HG02884 (cell line): ENCODE results near the gene TCP11.

Source experiments
- ATAC-seq: cut with Tn5 transposase; IDR thresholded peaks from one replicate; pipeline ENCODE4 v1.9.1; 2021; ENCODE audit warnings: mild to moderate bottlenecking, moderate library complexity; ENCODE audit not compliant: unreplicated experiment

TCP11 gene

DNA sequence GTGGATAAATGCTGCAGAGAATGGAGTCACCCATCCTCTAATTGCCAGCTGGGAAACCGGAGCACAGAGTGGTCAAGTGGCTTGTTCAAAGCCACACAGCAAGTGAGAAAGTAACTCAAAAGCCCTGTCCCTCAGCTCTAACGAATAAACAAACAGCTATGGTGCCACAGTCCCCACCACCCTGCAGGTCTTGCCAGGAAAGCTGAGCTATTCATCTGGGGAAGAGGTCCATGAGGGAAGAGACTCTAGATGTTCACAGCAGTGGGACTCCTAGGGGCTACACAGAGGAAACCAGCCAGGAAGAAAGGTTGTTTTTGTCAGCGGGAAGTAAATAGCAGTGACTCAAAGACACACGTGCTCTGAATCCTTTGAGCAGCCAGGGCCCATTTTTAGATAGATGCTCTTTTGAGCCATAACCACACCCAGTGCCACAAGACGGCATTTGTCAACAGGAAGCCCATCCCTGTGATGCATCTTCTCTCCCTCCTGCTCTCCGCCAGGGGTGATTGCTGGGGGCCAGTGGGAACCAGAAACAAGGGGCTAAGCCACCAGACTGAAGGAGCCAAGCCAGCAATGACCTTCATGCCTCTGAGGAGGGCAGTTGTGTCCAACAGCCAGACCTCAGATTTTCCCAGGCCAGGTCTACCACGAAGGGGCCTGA is 32.4 kb upstream of the TCP11 start:
- no peak for ATAC-seq

DNA sequence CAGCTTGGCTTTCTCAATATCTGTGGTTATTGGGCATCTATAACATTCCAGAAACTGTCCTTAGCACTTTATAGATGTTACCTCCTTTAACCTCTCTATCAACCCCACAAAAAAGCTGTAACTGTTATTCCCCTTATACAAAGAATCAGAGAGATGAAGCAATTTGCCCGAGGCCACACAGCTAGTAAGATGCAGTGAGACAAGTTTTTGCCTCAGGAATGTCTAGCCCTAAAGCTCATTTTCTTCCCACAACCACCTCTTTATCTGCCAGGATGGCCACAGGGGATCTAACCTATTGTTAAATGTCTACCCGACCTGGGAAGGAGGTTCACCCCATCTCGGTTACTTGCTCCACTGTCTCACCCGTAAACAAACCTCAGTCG is 31.9 kb upstream of the TCP11 start:
- no peak for ATAC-seq

DNA sequence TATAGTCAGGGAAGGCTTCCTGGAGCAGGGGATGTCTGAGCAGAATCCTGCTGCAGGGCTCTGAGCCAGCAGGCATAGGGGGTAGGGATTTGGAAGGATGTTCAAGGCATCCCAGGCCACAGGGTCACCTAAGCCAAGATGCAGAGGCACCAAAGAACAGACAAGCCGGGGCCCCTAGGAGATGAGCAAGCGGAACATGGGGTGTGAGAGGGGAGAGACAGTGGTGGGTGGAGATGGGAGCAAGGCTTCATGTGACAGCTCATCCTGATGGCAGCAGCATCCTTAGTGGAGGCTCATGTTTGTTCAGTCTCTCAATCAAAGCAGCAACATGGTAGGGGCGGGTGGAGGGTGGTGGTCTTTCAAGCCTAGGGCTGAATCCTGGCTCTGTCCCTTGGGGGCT is 29.8 kb upstream of the TCP11 start:
- ATAC-seq: no peak

DNA sequence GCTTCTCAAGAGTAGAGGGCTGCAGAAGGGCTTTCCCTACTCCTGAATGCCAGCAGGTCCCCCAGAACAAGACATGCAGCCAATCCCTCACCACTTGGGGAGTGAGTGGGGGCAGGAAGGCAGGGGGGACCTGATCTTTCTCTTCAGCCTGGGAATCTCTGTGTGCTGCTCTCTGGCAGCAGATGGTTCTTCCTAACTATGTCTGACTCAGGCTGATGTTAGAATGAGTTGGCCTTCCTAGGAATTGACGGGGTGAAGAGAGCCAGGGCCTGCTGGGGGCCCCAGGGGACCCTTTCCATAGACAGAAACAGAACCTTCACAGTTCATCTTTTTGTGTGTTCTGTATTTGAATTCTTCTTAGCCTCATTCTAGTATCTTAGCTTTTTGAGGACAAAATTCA is 29.0 kb upstream of the TCP11 start:
- ATAC-seq: no peak

DNA sequence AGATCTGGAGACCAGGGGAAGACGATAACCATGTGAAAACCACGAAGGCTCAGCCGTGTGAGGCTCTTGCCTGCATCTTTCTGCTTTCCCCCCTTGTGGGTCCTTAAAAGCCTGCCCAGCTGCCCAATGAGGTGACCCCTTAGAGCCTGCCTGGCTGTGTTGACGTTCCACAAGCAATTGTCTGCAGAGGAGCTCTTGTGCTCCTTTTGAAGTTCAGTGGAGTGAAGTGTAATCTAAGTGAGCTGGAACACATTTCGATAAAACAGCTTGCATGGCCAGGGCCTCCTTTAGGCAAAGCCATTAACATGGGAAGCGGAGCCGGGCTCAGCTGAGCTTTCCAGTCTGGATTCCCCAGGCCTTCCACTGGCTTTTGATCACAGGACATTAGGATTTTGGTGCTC is 27.3 kb upstream of the TCP11 start:
- no peak for ATAC-seq

DNA sequence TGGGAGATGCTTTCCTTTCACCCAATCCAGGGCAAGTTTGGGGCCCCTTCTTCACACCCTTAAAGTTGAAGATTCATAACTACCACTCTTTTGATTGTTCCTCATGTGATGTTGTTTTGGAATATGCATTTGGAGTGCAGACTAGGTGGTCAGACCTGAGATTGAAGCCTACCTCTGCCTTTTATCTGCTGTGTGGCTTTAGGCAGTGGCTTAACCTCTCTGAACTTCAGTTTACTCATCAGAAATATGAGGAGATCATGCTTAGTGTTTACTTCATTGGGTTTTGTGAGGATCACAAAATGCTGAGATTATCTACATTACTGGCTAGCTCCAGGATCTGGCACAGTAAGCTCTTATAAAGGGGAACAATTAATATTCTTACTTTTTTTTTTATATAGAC is 26.4 kb upstream of the TCP11 start:
- ATAC-seq: no peak

DNA sequence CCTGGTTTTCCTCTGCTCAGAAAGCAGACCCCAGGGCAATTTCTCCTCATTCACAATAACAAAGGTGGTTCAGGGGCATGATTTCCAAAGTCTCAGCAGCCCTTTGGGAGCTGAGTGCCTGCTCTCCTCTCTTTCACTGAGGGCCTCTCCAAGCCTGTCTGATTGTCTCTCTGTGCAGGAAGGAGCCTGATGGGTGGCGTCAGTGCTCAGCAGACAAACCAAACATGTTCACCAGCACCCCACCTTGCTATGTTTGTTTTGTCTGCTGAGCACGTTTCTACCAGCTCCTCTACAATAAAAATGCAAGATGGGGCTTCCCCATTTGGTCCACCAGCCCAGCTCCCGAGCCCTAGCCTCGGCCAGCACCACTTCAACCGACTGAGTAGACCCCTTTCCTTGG is 25.4 kb upstream of the TCP11 start:
- ATAC-seq: no peak

DNA sequence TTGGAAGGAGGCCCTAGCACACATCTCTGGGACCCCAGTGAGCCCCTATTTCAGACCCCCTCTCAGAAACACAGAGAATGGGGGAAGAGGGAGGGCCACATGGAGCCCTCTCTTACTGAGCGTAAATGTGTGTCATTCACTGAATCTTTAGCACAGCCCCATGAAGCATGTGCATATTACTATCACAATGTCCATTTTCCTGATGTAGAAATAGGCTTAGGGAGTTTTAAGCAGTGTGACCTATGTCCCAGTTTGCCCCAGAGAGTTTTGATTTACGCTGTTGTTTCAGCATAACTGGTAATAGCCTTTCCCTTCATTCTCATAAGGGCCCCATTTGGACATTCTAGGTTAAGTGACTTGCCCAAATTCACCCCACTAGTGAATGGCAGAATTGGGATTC is 25.0 kb upstream of the TCP11 start:
- ATAC-seq: no peak

DNA sequence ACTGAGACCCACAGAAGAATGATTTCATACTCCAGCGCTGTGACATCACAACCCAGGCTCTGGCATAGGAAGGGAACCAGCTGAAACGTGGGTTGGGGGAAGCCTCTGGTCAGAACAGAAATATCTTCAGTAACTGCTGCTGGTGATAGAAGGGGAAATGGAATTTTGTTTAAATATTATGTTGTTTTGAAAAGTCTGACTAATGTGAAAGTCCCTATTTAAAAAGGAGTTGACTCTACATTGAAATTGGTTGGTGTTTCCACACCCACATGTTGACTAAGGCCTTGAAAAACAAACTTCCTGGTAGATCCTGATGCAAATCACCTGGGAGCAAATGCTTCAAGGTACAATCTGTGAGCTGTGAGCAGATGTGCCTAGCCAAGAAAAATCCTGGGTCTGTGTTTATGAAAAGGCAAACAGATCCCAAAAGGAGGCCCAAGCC is 24.5 kb upstream of the TCP11 start:
- ATAC-seq: no peak

DNA sequence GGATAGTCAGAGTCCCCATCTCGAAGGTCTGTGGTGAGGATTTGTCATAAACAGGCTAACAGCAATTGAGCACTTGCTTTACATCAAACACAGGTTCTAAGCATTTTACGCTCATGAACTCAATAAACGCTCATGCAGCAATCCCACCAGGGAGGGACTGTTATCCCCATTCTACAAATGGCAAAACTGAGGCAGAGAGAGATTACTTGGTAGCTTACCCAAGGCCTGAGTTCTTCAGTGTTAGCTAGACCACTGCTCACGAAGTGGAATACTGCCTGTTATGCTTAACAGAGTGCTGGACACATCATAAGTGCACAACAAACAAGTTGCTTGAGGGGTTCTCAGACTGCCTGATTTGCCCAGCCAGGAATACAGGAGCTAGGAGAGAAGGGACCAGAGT is 23.7 kb upstream of the TCP11 start:
- ATAC-seq: no peak

DNA sequence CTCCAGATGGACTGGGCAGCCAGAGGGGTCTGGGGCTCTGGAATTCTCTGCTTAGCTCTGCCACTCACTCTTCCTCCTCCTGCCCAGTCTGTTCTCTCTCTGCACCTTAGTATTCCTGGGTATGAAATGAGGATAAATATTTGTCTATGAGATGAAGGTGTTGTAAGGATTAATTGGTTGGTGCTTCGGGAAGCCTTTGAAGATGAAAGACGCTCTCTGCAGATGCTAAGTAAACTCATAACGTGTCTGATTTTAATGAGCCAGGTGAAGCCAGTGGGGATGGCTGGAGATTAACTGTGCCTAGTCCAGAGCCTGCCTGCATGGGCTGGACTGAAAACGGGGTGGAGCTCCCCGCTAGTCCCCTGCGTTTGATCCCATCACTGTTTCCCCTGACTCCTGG is 23.1 kb upstream of the TCP11 start:
- no peak for ATAC-seq

DNA sequence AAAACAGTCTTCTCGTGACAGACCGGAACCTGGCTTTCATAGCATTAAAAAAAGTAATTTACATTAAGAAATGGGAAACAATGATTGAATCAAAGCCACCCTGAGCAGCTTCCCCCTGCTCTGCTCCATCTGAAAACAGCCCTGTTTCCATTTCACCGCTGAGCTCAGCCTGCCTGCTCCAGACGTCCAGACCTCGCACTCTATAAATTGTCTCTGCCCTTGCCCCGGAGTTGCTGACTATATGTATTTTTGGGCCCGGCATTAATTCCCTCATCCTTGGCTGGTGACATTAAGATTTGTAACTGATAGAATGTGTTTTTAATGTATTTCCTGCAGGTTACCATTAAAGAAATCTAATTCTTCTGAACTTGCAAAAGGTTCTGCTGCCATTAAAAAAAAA is 22.7 kb upstream of the TCP11 start:
- ATAC-seq: no peak

DNA sequence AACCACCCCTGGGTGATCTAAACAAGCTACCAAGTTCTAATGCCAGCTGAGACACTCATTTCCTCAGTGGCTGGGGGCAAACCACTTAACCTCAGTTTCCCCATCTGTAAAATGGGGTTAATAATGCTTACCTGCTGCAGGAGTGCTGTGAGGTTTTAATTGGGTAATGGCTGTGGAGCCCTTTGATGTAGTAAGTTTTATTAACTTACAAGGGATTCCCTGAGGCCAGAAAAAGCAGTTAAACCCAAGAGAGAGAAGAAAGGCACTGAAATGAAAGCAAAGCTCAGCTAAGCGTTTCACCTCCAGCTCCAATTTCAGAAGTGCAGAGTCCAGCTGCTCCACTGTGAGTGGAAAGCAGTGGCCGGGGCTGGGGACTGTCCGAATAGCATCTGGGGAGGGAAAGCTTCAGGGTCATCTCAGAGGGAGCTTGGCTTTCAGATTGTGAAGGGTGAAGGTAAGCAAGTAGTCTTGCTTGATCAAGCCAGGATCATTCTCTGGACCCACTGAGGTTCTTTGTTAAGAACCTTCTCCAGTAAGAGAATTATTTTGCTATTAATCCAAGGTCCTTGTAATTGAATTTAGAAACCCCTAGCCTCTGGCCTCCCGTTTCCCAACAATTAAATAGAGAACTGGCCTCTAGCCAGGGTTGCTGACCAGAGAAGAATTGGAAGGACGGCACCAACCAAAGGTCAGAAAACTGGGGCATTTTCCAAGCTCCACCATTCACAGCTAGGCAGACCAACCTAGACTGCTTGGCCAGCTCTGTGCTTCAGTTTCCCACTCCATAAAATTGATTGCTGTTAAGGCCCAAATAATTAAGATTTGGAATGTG is 20.9 kb upstream of the TCP11 start:
- ATAC-seq: no peak

DNA sequence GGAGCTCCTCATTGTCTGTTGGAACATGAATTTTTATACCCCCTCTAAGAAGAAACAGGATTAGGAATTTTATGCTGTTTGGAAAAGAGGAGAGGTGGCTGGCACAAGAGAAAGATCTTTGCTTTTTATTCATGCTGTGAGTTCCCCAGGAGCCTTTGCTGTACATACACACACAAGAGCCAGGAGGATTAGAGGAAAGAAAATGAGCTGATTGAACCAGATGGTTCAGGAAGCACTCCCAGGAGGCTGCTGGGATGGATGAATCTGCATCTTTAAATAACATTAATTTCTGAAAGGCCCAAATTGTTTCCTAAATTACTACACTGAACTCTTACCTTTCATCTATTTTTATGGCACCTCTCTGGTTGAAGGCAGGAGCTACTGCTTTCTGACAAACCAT is 20.1 kb upstream of the TCP11 start:
- no peak for ATAC-seq

DNA sequence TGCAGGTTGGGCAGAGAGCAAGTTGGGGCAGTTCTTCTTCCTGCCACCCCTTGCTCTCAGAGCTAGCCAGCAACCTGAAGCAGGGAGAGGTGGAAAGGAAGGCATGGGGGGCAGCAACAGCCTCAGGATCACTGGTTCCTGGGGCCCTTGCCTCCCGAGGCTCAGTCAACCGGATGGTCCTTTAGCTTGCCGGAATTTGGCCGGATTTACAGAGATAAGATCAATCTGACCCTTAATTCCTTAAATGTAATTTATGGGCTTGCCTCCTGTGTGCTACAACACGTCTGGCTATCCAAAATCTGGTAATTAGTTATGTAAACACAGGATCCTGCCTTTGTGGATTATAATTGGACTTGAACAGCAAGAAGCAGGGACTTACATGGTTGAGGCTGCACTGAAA is 19.5 kb upstream of the TCP11 start:
- no peak for ATAC-seq

DNA sequence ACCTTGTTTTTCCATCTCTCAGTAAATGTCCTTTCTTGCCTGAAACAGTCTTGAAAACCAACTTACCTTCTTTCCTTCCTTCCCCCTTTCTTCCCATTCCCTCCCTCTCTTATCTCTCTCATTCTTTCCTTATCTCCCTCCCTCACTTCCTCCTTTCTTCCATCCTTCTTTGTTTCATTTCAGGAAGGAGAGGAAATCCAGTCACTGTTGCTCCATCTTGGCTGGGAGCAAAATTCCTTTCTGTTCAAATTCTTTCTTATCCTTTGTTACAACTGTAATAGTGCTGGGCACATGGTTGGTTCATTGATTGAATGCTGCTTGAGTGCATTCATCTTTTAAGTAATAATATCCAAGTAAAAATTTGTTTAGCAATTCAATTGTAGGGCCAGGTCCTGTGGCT is 17.4 kb upstream of the TCP11 start:
- no peak for ATAC-seq

DNA sequence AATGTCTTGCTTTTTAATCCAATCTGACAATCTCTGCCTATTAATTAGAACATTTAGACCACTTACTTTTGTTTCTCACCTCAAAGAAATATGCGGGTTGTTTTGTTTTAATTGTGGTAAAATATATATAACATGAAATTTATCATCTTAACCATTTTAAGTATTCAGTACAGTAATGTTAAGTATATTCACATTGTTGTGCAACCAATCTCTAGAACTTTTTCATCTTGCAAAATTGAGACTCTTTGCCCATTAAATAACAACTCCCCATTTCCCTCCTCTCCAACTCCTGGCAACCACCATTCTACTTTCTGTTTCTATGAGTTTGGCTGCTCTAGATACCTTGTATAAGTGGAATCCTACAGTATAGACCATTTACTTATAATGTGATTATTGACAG is 13.8 kb upstream of the TCP11 start:
- no peak for ATAC-seq

DNA sequence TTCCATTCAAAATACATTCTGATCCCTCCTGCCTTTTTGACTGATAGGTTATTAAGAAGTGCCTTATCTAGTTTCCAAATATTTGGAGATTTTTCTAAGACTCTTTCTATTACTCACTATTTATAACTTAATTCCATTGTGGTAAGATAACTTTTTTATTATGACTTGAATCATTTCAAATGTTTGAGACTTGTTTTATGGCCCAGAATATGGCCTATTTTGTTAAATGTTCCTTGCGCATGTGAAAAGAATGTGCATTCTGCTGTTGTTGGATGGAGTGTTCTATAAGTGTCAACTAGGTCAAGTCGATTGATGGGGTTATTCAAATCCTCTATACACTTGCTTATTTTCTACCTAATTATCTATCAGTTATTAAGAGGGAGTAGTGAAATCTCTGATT is 13.1 kb upstream of the TCP11 start:
- ATAC-seq: no peak

DNA sequence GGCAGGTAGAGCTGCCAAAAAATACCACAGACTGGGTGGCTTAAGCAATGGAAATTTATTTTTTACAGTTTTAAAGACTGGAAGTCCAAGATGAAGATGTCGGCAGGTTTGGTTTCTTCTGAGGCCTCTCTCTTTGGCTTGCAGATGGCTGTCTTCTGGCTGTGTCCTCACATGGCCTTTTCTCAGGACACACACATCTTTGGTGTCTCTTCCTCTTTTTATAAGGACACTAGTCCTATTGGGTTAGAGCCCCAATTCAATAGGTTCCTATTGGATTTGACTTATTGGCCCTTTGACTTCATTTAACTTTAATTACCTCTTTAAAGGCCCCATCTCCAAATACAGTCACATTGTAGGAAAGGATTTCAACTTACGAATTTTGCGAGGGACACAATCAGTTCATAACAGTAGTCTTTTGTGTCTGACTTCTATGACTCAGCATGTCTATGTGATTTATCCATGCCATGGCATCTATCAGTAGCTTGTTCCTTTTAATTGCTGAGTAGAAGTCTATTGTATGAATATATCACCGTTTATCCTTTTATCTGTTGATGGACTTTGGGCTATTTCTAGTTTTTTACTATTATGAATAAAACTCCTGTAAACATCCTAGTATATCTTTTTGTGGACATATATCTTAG is 11.0 kb upstream of the TCP11 start:
- no peak for ATAC-seq

DNA sequence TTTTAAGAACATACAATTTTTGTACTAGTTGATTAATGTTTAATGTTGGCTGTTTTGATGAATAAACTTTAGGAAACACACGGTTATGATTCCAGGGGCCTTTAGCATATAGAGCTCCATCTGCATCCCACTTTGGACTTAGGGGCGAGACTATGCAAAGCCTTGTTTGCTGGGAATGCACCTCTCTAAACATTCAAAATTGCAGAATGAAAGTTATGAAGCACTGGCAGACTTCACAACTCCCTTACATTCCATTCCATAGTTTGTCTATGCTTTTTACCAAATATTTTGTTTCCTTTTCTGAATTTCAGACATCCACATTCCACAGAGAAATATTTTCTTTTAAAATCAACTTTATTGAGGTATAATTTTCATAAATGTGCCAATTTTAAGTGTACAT is 10.3 kb upstream of the TCP11 start:
- ATAC-seq: no peak

DNA sequence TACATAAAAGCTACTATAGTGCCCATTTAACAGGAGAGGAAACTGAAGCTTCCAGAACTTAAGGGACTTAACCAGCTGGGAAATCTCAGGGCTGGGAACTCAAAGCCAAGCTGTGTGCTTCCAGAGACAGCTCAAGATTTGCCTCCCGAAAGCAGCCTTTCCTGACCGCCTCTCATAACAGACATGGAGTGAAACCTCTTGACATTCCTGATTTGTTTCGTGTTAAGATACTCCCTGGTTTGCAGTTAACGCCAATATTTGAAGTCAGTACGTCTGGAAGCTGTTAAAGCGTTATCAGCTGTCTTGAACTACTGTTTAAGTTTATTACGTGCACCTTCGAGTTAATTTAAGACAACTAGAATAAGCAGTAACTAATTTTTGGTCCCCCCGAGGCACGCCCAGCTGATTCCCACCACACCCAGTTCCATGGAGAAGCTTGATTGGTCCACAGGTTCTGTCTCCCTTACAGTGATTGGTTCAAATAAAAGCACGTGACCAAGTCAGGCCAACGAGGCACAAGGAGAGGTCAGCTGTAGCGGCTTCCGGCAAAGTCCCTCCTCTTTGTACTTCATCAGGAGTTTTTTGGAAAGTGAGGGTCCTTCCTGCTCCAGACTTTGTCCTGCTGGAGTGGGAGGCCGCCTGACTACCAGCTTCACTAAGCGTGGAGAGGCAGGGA is 8.9 kb upstream of the TCP11 start:
- ATAC-seq: no peak
